Thoracic aorta (tissue), 2 donors: Measurements from ENCODE around the gene POU2F3. TPM values are rescaled to one million over a fixed set of nuclear protein-coding genes. Genes with fewer than 3 reads are reported as not detected.

Experiments
- ATAC-seq: fragments of 150-250 bp; one replicate; pipeline ENCODE4 v1.8.0; 2017; ENCODE audit warnings: low read depth; ENCODE audit not compliant: insufficient number of reproducible peaks, low FRiP score
- DNase-seq: peaks from one replicate; pipeline ENCODE4 v3.0.0-alpha.2; 2020; ENCODE audit warnings: low spot score
- H3K27ac ChIP-seq, 2 donors: fragments of 200-600 bp; sonication (generic); 1 replicate in 1 of 2; 2 replicates in 1 of 2; pipeline ENCODE4 v1.5.1; 2016; ENCODE audit warnings: mild to moderate bottlenecking in 2 of 2, moderate library complexity in 2 of 2
- H3K27me3 ChIP-seq: fragments of 200-600 bp; sonication (generic); replicated peaks from 2 replicates; pipeline ENCODE4 v1.6.0; 2016; ENCODE audit warnings: mild to moderate bottlenecking; ENCODE audit not compliant: insufficient read depth
- H3K36me3 ChIP-seq: fragments of 200-600 bp; sonication (generic); one replicate; pipeline ENCODE4 v1.5.1; 2016
- H3K4me1 ChIP-seq, 2 donors: fragments of 200-600 bp; sonication (generic); 1 replicate in 1 of 2; 2 replicates in 1 of 2; pipeline versions ENCODE4 v1.5.1 to v1.6.0; 2016; ENCODE audit warnings: low read depth in 2 of 2, mild to moderate bottlenecking in 1 of 2; ENCODE audit not compliant: control insufficient read depth in 1 of 2
- H3K4me3 ChIP-seq: fragments of 200-600 bp; sonication (generic); 2 replicates; pipeline ENCODE4 v1.5.1; 2016; ENCODE audit warnings: mild to moderate bottlenecking
- H3K9me3 ChIP-seq: fragments of 200-600 bp; sonication (generic); 2 replicates; pipeline ENCODE4 v1.5.1; 2016
- total RNA-seq, 2 donors: library from RNA; depleted of rRNA; stranded (reverse); fragments of >200 nt; gene quantifications; one replicate each; pipeline versions ENCODE4 v1.1.0 to v1.2.3, GENCODE V29; 2016
- TF ChIP-seq, protein P1 (sequence below): fragments of 200-600 bp; sonication (generic); IDR thresholded peaks from one replicate; pipeline ENCODE4 v1.5.1; 2019; ENCODE audit warnings: antibody characterized with exemption

Gene POU2F3
- total RNA-seq, 2 donors from 2014 or later = not detected

DNA sequence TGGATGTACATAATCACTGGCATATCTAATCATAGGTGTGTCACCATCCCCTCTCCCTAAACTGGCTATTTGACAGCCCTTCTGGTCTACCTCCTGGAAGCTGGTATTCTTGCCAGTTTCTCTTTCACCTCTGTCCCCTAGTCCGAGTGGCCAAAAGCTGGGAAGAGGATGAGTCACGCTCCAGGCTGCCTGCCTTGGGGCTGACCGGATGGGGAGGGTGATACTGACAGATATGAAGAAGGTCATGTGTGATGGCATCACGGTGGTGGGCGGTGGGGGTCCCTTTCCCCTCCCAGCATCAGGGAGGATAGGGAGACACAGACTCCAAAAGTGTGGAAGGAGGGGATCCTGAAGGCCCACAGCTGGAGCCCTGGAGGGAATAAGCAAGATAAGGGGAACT, 24.3 kb upstream of the POU2F3 start:
- Histone ChIP-seq H3K4me1 (peaks cover 6 to 26% of the 10 kb centered on the region in 2 donors), H3K9me3 (no peaks in the 10 kb centered on the region), H3K27me3 (no peaks in the 10 kb centered on the region), H3K4me3 (no peak overlapping the region), H3K36me3 (no peaks in the 10 kb centered on the region), H3K27ac (no peak overlapping the region)
- no peak for DNase-seq
- ATAC-seq = no peak
- TF ChIP-seq, protein P1, sequence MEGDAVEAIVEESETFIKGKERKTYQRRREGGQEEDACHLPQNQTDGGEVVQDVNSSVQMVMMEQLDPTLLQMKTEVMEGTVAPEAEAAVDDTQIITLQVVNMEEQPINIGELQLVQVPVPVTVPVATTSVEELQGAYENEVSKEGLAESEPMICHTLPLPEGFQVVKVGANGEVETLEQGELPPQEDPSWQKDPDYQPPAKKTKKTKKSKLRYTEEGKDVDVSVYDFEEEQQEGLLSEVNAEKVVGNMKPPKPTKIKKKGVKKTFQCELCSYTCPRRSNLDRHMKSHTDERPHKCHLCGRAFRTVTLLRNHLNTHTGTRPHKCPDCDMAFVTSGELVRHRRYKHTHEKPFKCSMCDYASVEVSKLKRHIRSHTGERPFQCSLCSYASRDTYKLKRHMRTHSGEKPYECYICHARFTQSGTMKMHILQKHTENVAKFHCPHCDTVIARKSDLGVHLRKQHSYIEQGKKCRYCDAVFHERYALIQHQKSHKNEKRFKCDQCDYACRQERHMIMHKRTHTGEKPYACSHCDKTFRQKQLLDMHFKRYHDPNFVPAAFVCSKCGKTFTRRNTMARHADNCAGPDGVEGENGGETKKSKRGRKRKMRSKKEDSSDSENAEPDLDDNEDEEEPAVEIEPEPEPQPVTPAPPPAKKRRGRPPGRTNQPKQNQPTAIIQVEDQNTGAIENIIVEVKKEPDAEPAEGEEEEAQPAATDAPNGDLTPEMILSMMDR = no peak

GRCh38 chr11:120216426-120217102, 23.4 kb upstream of the POU2F3 start:
- Histone ChIP-seq H3K4me1 (peaks cover 6 to 23% of the 10 kb centered on the region in 2 donors), H3K27me3 (no peaks in the 10 kb centered on the region), H3K9me3 (no peaks in the 10 kb centered on the region), H3K36me3 (no peaks in the 10 kb centered on the region), H3K4me3 (no peak overlapping the region), H3K27ac (no peak overlapping the region)
- DNase-seq = no peak
- ATAC-seq = no peak
- TF ChIP-seq, protein P1 = no peak

DNA sequence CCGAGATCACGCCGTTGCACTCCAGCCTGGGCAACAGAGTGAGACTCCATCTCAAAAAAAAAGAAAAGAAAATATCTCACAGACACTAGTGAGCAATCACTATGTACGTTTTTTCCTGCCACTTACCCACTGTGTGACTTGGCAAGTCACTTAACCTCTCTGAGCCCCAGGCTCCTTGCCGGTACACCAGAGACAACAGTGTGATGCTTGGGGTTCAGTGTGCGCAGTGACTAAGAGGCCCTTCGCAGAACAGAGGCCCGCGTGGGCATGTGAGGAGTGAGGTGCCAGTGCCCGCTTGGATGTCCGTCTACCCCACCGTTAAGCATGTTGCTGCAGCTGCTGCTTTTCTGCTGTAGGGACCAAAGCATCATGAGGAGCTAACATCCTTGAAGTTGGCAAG, 22.4 kb upstream of the POU2F3 start:
- ATAC-seq = no peak
- DNase-seq = no peak
- no peak overlapping the region for H3K27ac ChIP-seq
- H3K36me3 ChIP-seq = no peaks in the 10 kb centered on the region
- H3K9me3 ChIP-seq = no peaks in the 10 kb centered on the region
- H3K27me3 ChIP-seq = no peaks in the 10 kb centered on the region
- TF ChIP-seq, protein P1 = no peak
- no peak overlapping the region for H3K4me3 ChIP-seq
- H3K4me1 ChIP-seq = peaks cover 6 to 22% of the 10 kb centered on the region in 2 donors

GRCh38 chr11:120217941-120218694, 21.8 kb upstream of the POU2F3 start:
- H3K36me3 ChIP-seq = no peaks in the 10 kb centered on the region
- no peak overlapping the region for H3K27ac ChIP-seq
- ATAC-seq = no peak
- no peaks in the 10 kb centered on the region for H3K9me3 ChIP-seq
- no peak overlapping the region for H3K4me3 ChIP-seq
- DNase-seq = no peak
- H3K4me1 ChIP-seq = peaks cover 6 to 22% of the 10 kb centered on the region in 2 donors
- H3K27me3 ChIP-seq = no peaks in the 10 kb centered on the region
- TF ChIP-seq, protein P1 = no peak

- DNase-seq = no peak
- no peak for ATAC-seq
- TF ChIP-seq, protein P1 = no peak
- Histone ChIP-seq H3K4me3 (no peak overlapping the region), H3K36me3 (no peaks in the 10 kb centered on the region), H3K4me1 (peaks cover 6 to 22% of the 10 kb centered on the region in 2 donors), H3K27ac (no peak overlapping the region), H3K9me3 (no peaks in the 10 kb centered on the region), H3K27me3 (no peaks in the 10 kb centered on the region)
Measured at GRCh38 chr11:120218695-120219033, 21.3 kb upstream of the POU2F3 start.
